Type B pancreatic cell (in vitro differentiated cells): ENCODE data around the gene CDH1. TPM values are rescaled to one million over a fixed set of nuclear protein-coding genes. Genes with fewer than 3 reads are reported as not detected.

Source experiments
- DNase-seq: peaks from one replicate; pipeline ENCODE4 v3.0.0; 2021; ENCODE audit warnings: mixed read lengths; ENCODE audit not compliant: unreplicated experiment; ENCODE audit errors: extremely low spot score
- H3K27ac Mint-ChIP-seq: 2 replicates; pipeline ENCODE4 v1.8.0; 2021; ENCODE audit warnings: mild to moderate bottlenecking, mixed read lengths
- H3K27me3 Mint-ChIP-seq: 2 replicates; pipeline ENCODE4 v1.8.0; 2021; ENCODE audit warnings: mixed read lengths
- H3K36me3 Mint-ChIP-seq: 2 replicates; pipeline ENCODE4 v1.8.0; 2021; ENCODE audit warnings: mixed read lengths
- H3K4me1 Mint-ChIP-seq: one replicate; pipeline ENCODE4 v1.8.0; 2021; ENCODE audit warnings: mixed read lengths; ENCODE audit not compliant: unreplicated experiment
- H3K4me3 Mint-ChIP-seq: 2 replicates; pipeline ENCODE4 v1.8.0; 2021; ENCODE audit warnings: mild to moderate bottlenecking, mixed read lengths
- H3K9me3 Mint-ChIP-seq: 2 replicates; pipeline ENCODE4 v1.8.0; 2021; ENCODE audit warnings: mixed read lengths
- total RNA-seq: library from RNA; stranded (reverse); gene quantifications from 2 replicates; pipeline ENCODE4 v1.2.1, GENCODE V29; 2021; ENCODE audit warnings: low replicate concordance
- TF ChIP-seq, protein P1 (sequence below): fragments of 200-600 bp; sonication (generic); conservative IDR thresholded peaks from 2 replicates; pipeline ENCODE4 v1.5.0; 2021; ENCODE audit warnings: antibody characterized with exemption, mild to moderate bottlenecking

CDH1 gene
- total RNA-seq, 1 donor from 2014 or later, result 190 TPM

DNA sequence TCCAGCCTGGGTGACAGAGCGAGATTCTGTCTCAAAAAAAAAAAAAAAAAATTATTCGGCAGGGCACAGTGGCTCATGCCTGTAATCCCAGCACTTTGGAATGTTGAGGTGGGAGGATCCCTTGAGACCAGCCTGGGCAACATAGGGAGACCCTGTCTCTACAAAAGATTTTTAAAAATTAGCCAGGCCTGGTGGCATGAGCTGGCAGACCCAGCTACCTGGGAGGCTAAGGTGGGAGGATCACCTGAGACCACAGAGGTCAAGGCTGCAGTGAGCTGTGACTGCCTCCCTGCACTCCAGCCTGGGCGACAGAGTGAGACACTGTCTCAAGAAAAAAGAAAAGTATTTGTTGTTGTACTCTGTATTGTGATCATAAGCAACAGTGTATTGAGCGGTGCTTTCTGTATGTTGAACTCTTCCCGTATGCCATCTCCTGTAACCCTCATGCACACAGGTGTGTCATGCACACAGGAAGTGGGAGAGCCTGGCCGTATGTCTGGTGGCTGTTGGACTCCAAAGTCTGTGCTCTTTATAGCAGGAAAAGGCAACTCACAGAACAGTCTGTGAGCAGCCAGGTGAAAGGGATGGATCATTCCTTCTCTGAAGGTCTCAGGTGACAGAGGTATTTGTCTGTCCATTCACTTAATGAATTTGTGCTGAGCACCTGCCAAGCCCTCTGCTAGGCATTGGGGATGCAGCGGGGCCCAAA, 17.1 kb downstream of the CDH1 start:
- H3K4me3 Mint-ChIP-seq, result peak overlapping the region; percentile 8
- no peaks in the 10 kb centered on the region for H3K27me3 Mint-ChIP-seq
- peak overlapping the region; percentile 75 for H3K27ac Mint-ChIP-seq

DNA sequence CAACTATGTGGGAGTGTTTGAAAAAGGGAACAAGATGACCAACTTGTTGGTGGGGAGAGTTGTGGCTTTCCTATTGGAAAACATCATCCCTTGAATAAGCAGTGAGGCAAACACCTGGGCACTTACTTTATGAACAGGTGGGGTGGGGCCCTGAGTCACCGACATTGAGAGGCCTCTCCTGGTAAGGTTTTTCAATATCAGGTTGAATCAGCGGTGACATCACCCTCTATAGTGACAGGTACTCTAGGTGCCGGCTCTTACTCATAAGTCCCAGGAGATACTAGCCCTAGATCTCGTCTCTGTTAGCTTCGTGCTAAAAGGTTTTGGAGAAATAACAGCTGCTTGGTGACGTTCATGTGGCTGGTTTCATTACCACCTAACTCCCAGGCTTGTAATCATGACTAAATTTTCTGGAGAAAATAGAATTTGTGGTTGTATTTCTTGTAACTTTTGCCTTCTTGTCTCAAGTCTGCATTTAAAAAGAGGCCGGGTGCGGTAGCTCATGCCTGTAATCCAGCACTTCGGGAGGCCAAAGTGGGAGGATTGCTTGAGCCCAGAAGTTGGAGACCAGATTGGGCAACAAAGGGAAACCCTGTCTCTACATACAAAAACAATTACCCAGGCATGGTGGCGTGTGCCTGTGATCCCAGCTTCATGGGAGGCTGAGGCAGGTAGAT, 19.3 kb downstream of the CDH1 start:
- Mint-ChIP-seq H3K9me3 (no peaks in the 10 kb centered on the region), H3K4me1 (peaks cover 24% of the 10 kb centered on the region), H3K27ac (peak overlapping the region; percentile 95), H3K4me3 (peak overlapping the region; percentile 34), H3K27me3 (no peaks in the 10 kb centered on the region), H3K36me3 (peaks cover 12% of the 10 kb centered on the region)
- TF ChIP-seq, protein P1, sequence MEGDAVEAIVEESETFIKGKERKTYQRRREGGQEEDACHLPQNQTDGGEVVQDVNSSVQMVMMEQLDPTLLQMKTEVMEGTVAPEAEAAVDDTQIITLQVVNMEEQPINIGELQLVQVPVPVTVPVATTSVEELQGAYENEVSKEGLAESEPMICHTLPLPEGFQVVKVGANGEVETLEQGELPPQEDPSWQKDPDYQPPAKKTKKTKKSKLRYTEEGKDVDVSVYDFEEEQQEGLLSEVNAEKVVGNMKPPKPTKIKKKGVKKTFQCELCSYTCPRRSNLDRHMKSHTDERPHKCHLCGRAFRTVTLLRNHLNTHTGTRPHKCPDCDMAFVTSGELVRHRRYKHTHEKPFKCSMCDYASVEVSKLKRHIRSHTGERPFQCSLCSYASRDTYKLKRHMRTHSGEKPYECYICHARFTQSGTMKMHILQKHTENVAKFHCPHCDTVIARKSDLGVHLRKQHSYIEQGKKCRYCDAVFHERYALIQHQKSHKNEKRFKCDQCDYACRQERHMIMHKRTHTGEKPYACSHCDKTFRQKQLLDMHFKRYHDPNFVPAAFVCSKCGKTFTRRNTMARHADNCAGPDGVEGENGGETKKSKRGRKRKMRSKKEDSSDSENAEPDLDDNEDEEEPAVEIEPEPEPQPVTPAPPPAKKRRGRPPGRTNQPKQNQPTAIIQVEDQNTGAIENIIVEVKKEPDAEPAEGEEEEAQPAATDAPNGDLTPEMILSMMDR, result no peak
- DNase-seq, result no peak

More for the DNA sequence above, 17.1 kb downstream of the CDH1 start:
- TF ChIP-seq, protein P1, result no peak
- no peak for DNase-seq
- H3K9me3 Mint-ChIP-seq, result no peaks in the 10 kb centered on the region
- H3K36me3 Mint-ChIP-seq, result peaks cover 10% of the 10 kb centered on the region
- peaks cover 20% of the 10 kb centered on the region for H3K4me1 Mint-ChIP-seq

DNA sequence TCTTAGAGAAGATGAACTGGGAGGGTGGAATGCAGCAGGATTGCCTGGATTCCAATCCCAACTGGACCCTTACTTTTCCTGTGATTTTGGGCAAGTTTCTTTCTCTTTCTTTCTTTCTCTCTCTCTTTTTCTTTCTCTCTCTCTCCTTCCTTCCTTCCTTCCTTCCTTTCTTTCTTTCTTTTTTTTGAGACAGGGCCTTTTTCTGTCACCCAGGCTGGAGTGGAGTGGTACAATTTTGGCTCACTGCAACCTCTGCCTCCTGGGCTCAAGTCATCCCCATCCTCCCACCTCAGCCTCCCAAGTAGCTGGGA, 20.5 kb downstream of the CDH1 start:
- TF ChIP-seq, protein P1, result no peak
- peak overlapping the region; percentile 34 for H3K4me3 Mint-ChIP-seq
- H3K27me3 Mint-ChIP-seq, result no peaks in the 10 kb centered on the region

DNA sequence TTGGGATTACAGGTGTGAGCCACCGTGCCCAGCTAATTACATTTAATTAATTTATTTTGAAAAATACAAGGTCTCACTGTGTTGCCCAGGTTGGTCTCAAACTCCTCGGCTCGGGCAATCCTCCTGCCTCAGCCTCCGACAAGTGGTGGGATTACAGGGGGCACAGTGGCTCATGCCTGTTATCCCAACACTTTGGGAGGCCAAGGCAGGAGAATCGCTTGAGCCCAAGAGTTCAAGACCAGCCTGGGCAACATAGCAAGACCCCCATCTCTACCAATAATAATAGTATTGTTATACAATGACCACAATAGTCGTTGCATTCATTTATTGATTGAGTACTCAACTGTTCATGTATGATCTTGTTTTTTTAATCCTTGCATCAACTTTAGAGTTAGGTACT, 22.0 kb downstream of the CDH1 start:
- no peaks in the 10 kb centered on the region for H3K27me3 Mint-ChIP-seq
- peaks cover 22% of the 10 kb centered on the region for H3K4me1 Mint-ChIP-seq
- no peak overlapping the region for H3K27ac Mint-ChIP-seq
- TF ChIP-seq, protein P1, result no peak
- H3K9me3 Mint-ChIP-seq, result no peaks in the 10 kb centered on the region
- H3K4me3 Mint-ChIP-seq, result no peak overlapping the region
- peaks cover 9% of the 10 kb centered on the region for H3K36me3 Mint-ChIP-seq
- DNase-seq, result no peak

More for the DNA sequence above, 20.5 kb downstream of the CDH1 start:
- H3K4me1 Mint-ChIP-seq, result peaks cover 21% of the 10 kb centered on the region
- peaks cover 9% of the 10 kb centered on the region for H3K36me3 Mint-ChIP-seq
- DNase-seq, result no peak
- H3K27ac Mint-ChIP-seq, result peak overlapping the region; percentile 95
- H3K9me3 Mint-ChIP-seq, result no peaks in the 10 kb centered on the region

DNA sequence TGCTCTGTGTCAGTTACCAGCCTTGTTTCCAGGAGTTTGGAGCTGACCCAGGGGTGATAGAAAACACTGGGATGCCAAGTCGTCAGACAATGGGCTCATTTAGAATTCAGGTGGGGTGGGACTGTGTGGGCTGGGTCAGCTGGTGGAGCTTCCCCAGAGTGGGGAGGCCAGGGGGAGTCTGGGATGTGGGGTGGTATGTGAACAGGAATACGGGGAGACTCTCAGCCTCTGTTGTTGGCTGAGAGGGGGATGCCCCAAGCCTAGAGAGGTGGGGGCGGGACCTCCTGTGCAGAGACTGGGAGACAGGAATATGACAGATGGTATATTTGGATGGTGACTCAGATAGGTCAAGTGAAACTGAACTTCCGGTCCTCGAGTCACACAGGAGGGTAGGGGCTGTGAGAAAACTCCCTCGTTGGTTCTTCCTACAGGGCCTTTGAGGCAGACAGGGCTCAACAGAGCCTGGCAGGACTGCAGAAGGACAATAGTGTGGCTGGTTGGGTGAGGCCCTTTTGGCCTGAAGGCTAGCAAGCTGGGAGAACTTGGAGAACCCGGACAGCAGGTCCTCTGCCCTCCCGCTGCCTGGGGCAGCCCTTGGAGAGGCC, 23.7 kb downstream of the CDH1 start:
- H3K4me3 Mint-ChIP-seq, result peak overlapping the region; percentile 20
- DNase-seq, result no peak
- peak overlapping the region; percentile 89 for H3K27ac Mint-ChIP-seq
- TF ChIP-seq, protein P1, result no peak
- peaks cover 29% of the 10 kb centered on the region for H3K4me1 Mint-ChIP-seq
- H3K27me3 Mint-ChIP-seq, result no peaks in the 10 kb centered on the region
- H3K9me3 Mint-ChIP-seq, result no peaks in the 10 kb centered on the region
- peaks cover 5% of the 10 kb centered on the region for H3K36me3 Mint-ChIP-seq
